GM21367 (cell line): ENCODE measurements around the gene GPR152.

ENCODE experiments used
- ATAC-seq: cut with Tn5 transposase; IDR thresholded peaks from one replicate; pipeline ENCODE4 v1.9.1; 2021; ENCODE audit not compliant: unreplicated experiment

Gene GPR152

GRCh38 chr11:67441731-67442351, 10.7 kb downstream of the GPR152 start:
- ATAC-seq, result no peak

- ATAC-seq, result no peak
Measured at GRCh38 chr11:67441098-67441563, 11.4 kb downstream of the GPR152 start.

GRCh38 chr11:67440229-67441097, 12.1 kb downstream of the GPR152 start:
- ATAC-seq, result no peak

- no peak for ATAC-seq
Measured at GRCh38 chr11:67439321-67440228, 13.0 kb downstream of the GPR152 start.

DNA sequence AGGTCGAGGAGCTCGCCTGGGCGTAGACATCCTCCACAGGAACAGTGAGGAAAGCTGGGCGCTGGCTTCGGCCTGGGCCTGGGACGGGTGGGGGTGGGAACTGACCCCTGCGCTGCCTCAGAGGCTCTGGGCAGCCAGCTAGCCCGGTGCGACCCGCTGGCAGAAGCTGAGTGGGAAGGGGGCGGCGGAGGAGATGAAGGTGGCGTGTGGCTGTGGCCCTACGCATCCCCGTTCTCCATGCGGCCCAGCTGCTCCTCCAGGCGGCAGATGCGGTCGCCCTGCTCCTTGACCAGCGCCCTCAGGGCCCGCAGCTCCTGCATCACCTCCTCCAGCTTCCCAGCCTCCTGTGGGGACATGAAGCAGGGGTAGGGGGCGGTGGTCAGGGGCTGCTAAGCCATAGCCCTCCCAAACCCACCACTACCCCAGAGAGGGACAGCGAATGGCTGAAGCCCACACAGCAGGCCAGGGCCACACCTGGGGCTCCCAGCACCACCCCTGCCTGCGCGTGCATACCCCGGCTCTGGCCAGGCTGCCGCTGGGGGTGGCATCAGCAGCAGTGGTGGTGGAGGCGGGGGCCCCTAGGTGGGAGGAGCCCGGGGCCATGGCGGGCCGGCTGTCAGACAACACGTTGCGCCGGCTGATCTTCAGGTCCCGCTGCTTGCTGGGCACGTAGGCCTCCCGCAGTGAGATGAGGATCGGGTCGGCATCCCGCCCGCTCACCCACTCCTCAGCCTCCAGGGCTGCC, 14.2 kb downstream of the GPR152 start:
- ATAC-seq, result no peak

- ATAC-seq, result no peak
Measured at GRCh38 chr11:67437809-67438157, 14.7 kb downstream of the GPR152 start.

- ATAC-seq, result no peak
Measured at GRCh38 chr11:67437082-67437808, 15.3 kb downstream of the GPR152 start, which contains the start of gene PTPRCAP. Gene PTPRCAP, minus strand, starts transcription at chr11:67437682. Its CDS starts 63 bp downstream, at chr11:67437619.

GRCh38 chr11:67436459-67437081, 16.0 kb downstream of the GPR152 start:
- ATAC-seq, result no peak

DNA sequence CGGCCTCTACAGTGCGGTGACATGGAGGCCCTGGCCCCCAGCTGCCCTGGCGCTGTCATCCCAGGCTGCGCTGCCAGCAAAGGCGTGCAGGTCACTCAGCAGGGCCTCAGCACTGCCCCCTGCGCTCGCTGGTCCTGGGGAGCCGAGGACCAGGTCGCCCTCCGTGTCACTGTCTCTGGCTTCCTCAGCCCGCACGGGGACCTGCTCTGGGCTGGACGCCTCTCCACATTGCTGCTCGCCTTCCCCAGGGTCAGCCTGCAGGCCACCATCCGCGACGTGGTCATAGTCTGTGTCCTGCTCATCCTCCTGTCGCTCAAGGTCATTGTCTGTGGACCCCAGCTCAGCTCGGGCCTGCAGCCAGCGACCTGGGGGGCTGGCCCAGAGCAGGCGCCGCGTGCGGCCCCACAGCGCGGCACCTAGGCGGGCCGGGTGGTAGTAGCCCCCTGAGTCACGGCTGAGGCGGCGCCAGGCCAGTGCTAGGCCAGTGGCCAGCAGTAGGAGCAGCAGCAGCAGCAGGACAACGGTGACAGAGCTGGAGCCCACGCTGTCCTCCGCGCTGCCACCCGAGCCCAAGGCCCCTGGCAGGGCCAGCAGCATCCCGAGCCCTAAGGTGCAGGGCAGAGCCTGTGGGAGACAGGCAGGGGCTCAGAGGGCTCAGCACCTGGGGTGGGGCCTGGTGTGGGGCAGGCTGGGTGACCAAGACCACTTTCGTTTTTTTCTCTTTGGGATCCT, 16.6 kb downstream of the GPR152 start:
- ATAC-seq, result no peak

DNA sequence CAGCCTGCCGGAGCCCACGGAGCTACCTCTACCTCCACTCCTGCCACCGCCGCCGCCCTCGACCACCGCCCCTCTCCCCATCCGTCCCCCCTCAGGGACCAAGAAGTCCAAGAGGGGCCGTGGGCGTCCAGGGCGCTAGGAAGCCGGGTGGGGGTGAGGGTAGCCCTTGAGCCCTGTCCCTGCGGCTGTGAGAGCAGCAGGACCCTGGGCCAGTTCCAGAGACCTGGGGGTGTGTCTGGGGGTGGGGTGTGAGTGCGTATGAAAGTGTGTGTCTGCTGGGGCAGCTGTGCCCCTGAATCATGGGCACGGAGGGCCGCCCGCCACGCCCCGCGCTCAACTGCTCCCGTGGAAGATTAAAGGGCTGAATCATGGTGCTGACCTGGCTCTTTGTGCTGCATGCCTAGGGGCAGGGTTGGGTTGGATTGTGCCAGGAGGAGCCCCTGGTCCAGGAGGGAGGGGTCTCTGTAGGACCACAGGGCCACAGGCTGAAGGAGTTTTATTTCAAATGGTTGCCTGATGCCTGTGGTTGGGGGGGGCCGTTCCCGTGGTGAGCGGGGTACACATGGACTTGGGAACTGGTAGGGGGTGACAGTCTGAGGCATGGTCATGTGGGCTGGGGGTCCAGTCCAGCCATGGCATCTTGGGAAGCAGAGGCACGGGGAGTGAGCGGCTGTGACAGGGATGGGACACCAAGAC, 17.4 kb downstream of the GPR152 start:
- ATAC-seq, result no peak

DNA sequence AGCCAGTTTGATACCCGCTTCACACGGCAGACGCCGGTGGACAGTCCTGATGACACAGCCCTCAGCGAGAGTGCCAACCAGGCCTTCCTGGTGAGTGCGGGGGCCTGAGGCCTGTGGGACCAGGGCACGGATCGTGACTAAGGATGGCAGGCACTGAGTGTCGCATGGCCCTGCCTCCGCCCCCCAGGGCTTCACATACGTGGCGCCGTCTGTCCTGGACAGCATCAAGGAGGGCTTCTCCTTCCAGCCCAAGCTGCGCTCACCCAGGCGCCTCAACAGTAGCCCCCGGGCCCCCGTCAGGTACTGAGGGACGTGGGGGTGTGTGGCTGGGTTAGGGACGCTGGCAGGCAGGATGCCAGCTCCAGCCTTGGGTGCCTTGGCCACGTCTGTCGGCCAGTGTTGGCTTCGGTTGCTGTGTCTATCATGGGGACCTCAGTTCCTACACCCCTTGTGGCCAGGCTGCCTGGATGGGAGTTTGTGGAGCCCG, 18.1 kb downstream of the GPR152 start:
- no peak for ATAC-seq

GRCh38 chr11:67433536-67434394, 18.8 kb downstream of the GPR152 start:
- no peak for ATAC-seq

DNA sequence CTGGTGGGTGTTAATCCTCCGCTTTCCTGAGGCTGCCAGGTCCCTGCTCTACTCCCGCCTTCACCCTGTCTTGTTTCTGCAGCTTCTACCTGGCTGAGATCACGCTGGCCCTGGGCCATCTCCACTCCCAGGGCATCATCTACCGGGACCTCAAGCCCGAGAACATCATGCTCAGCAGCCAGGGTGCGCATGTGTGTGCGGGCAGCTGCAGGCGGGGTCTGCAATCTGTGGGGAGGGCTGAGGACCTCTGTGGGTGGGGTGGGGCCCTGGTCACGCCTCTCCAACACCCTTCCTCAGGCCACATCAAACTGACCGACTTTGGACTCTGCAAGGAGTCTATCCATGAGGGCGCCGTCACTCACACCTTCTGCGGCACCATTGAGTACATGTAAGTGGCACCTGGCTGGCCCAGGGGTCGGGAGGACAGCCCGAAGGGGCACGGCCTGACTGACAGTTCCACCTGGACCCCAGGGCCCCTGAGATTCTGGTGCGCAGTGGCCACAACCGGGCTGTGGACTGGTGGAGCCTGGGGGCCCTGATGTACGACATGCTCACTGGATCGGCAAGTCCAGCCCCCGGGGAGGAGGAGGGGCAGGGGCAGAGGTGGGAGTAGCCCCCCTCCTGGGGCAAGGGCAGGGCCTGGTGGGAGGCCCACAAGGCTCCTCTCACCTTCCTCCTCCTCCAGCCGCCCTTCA, 19.7 kb downstream of the GPR152 start:
- no peak for ATAC-seq

DNA sequence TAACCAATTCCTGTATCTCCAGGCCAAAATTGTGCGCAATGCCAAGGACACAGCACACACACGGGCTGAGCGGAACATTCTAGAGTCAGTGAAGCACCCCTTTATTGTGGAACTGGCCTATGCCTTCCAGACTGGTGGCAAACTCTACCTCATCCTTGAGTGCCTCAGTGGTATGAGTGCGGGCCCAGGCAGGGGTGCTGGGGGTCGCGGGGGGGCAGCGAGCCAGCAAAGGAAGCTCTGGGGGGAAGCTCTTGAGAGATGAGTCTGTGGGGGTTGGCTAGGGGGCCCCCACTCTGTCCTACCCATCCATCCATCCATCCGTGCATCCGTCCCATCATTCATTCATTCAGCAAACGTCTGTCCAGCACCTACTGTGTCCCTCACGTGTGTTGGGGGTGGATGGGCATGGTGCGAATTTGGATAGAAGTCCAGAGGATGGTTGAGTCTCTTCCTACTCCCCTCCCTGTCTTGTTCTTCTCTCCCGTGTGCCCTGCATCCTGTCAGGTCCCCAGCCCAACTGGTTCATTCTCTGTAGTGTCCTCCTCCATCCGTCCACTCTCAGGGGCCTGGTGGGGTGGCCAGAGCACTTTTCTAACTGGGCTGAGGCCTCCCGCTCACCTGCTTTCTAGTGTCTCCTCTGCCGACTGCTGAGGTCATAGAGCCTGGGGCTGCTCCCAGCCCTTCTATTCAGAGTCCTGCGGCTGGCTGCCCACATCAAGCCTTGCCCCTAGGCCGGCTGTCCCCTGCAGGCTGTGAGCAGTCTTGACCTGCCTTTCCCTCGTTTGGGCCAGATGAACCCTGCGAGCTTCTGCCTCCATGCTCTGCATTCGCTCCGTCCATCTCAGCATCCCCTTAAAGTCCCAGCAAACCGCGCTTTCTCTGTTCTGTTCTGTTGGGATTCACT, 20.9 kb downstream of the GPR152 start:
- ATAC-seq, result no peak

DNA sequence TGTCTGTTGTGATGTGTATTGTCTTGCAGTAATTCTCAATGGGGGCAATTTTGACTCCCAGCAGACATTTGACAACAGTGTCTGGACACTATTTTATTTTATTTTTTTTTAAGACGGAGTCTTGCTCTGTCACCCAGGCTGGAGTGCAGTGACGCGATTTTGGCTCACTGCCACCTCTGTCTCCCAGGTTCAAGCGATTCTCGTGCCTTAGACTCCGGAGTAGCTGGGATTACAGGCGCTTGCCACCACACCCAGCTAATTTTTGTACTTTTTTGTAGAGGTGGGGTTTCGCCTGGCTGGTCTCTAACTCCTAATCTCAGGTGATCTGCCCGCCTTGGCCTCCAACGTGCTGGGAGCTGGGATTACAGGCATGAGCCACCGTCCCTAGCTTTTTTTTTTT, 22.8 kb downstream of the GPR152 start:
- no peak for ATAC-seq
